GM19397 (cell line): ENCODE measurements around the gene MAST3.

Experiments used
- ATAC-seq: cut with Tn5 transposase; IDR thresholded peaks from one replicate; pipeline ENCODE4 v1.9.1; 2021; ENCODE audit warnings: mild to moderate bottlenecking, moderate library complexity; ENCODE audit not compliant: unreplicated experiment

The MAST3 gene

GRCh38 chr19:18097217-18097992, at the start of gene MAST3:
MAST3 (plus strand) TSS chr19:18097778; CDS start chr19:18097793, 15 bp downstream.
- peak; percentile 65 for ATAC-seq

- no peak for ATAC-seq
Measured at GRCh38 chr19:18049385-18049784, 48.2 kb upstream of the MAST3 start.

GRCh38 chr19:18051887-18052286, 45.7 kb upstream of the MAST3 start:
- no peak for ATAC-seq

GRCh38 chr19:18053576-18054219, 43.9 kb upstream of the MAST3 start:
- ATAC-seq = no peak

- no peak for ATAC-seq
Measured at GRCh38 chr19:18055967-18056366, 41.6 kb upstream of the MAST3 start.

GRCh38 chr19:18057557-18057956, 40.0 kb upstream of the MAST3 start:
- no peak for ATAC-seq

GRCh38 chr19:18058208-18059009, 39.2 kb upstream of the MAST3 start:
- no peak for ATAC-seq

- no peak for ATAC-seq
Measured at GRCh38 chr19:18059297-18059696, 38.3 kb upstream of the MAST3 start.

GRCh38 chr19:18059902-18060301, 37.7 kb upstream of the MAST3 start:
- ATAC-seq = no peak

GRCh38 chr19:18060472-18060871, 37.1 kb upstream of the MAST3 start:
- ATAC-seq = no peak

- ATAC-seq = no peak
Measured at GRCh38 chr19:18062028-18062427, 35.5 kb upstream of the MAST3 start.

- no peak for ATAC-seq
Measured at GRCh38 chr19:18063463-18063862, 34.1 kb upstream of the MAST3 start.

GRCh38 chr19:18065173-18065495, 32.4 kb upstream of the MAST3 start:
- ATAC-seq = no peak

- ATAC-seq = no peak
Measured at GRCh38 chr19:18068395-18068794, 29.2 kb upstream of the MAST3 start.

GRCh38 chr19:18069383-18069782, 28.2 kb upstream of the MAST3 start:
- ATAC-seq = no peak

- no peak for ATAC-seq
Measured at GRCh38 chr19:18070181-18070580, 27.4 kb upstream of the MAST3 start.

GRCh38 chr19:18072335-18072734, 25.2 kb upstream of the MAST3 start:
- ATAC-seq = no peak

- no peak for ATAC-seq
Measured at GRCh38 chr19:18073197-18073596, 24.4 kb upstream of the MAST3 start.

- ATAC-seq = no peak
Measured at GRCh38 chr19:18074192-18074591, 23.4 kb upstream of the MAST3 start.

GRCh38 chr19:18083929-18084684, 13.5 kb upstream of the MAST3 start:
- no peak for ATAC-seq
